Stimulated activated CD4-positive, alpha-beta T cell treated with anti-CD3 and anti-CD28 coated beads, Interleukin-2, amount 100 ng/mL, for 4 hours (primary cell): ENCODE results near the gene GID4.

Source experiments
- DNase-seq: peaks from one replicate; pipeline ENCODE4 v3.0.0-alpha.2; 2020; ENCODE audit warnings: low read depth

The GID4 gene

GRCh38 chr17:18101828-18102227 lies 62.6 kb downstream of the GID4 start:
- DNase-seq, result no peak

GRCh38 chr17:18102640-18103039 lies 63.4 kb downstream of the GID4 start:
- DNase-seq, result no peak

GRCh38 chr17:18105027-18105426 lies 65.8 kb downstream of the GID4 start:
- DNase-seq, result no peak

- DNase-seq, result no peak
These were observed 66.4 kb downstream of the GID4 start for GRCh38 chr17:18105595-18105994.

GRCh38 chr17:18106211-18106610 lies 67.0 kb downstream of the GID4 start:
- no peak for DNase-seq

GRCh38 chr17:18107061-18107790 lies 68.0 kb downstream of the GID4 start:
- no peak for DNase-seq

- DNase-seq, result no peak
These were observed 68.8 kb downstream of the GID4 start for GRCh38 chr17:18107971-18108370.

- no peak for DNase-seq
These were observed 69.4 kb downstream of the GID4 start, which contains the start of gene MYO15A for GRCh38 chr17:18108401-18109312. TSS of gene MYO15A (plus strand) at chr17:18108756. CDS start at chr17:18118801, 10,045 bp downstream.

GRCh38 chr17:18109935-18110485 lies 70.8 kb downstream of the GID4 start:
- DNase-seq, result no peak

- no peak for DNase-seq
These were observed 71.5 kb downstream of the GID4 start for GRCh38 chr17:18110636-18111145.

- no peak for DNase-seq
These were observed 72.2 kb downstream of the GID4 start for GRCh38 chr17:18111330-18111971.

- no peak for DNase-seq
These were observed 76.3 kb downstream of the GID4 start for GRCh38 chr17:18115517-18115916.

GRCh38 chr17:18116078-18116477 lies 76.9 kb downstream of the GID4 start:
- no peak for DNase-seq

- no peak for DNase-seq
These were observed 78.3 kb downstream of the GID4 start for GRCh38 chr17:18117533-18117932.
